Suppressor macrophage treated with lipopolysaccharide for 4 hours (primary cell): ENCODE data around the gene SEMA5A.

Experiments
- DNase-seq: peaks from one replicate; pipeline ENCODE4 v3.0.0-alpha.2; 2020

Gene SEMA5A

DNA sequence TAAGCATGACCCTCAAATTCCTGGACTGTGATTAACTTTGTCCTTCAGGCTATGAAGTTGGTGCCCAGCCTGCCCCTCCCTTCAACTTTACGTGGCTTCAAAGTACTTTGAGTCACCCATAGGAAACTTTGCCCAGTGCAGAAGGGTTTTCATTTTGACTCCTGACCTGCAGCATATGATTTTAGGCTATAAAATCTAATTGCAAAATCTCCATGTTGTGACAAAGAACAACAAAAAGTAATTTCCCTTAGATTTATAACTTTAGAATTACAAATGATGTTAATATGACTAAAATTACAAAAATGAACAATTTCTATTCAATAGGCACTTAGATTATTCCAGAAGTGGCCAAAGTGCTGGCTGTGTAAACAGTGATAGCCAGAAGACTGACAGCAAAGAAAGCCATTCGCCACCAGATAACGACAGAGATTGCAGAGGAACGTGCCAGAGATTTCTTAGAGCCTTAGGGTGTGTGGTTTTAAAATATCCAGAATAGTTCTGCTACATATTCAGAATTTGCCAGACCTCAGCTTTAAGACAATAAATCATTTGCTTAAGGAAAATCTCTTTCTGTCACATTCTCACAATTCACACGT lies 197.4 kb downstream of the SEMA5A start:
- DNase-seq: no peak

DNA sequence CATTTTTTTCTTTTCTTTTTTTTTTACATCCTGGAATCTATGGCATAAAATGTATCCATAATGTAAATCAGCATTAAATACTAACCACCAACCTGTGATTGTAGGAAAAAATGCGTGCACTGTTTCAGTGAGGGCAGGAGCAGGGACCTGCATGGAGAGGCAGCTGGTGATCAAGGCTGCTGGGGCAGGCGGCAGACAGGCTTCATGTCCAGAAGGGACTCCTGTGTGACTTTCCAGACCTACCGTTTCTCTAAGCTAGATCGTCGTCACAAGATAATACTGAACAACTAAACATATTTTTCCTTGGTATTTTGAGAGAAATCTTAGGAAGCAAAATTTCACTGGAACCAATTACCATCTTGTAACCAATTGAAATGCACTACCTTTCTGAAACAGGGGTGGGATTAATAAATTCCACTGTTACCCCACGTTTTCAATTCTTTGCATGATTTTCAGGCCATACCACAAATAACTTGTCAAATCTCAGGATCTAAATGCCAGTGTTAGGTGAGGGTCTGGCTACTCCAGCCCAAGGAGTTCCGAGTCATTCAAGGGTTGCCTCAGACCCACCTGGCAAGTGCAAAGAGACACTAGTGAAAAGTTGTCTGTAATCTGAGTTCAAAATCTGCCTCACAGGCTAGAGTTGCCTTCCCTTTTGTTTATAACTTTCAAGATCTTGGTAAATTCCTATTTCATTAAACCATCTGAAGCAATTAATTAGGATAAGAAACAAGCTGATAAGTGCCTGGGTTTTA lies 198.2 kb downstream of the SEMA5A start:
- DNase-seq: no peak

DNA sequence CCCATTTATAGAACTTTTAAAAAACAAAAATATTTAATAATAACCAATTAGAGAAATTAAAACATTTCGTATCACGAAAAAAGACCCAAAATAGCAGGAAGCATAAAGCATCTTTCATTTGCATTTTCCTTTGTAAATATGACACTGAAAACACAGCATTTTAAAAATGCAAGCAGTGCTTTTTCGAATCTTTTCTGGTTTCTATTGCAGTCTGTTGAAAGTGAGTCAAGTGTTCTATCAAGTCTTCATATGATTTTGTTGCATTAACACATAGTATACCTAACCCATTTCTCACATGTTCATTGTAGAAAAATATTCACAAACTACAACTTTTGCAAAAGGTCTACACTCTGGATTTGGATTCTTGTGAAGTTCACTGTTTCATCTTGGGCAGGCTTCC lies 198.8 kb downstream of the SEMA5A start:
- no peak for DNase-seq

DNA sequence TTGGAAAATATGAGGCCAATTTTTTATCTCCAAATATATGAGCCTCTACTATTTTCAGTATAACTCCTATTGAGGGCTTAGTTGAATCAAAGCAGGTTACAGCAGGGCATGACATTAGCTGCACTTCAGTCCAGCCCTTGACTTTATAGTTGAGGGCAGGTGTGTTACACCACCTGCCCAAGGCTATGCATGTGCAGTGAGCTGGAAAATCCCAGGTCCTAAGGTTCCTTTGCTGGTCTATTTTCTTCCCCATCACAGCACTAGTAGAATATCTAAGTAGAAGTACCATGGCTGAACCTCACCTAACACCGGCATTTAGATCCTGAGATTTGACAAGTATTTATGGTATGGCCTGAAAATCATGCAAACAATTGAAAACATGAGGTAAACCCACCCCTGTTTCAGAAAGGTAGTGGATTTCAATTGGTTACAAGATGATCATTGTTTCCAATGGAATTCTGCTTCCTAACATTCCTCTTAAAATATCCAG lies 201.1 kb downstream of the SEMA5A start:
- no peak for DNase-seq

DNA sequence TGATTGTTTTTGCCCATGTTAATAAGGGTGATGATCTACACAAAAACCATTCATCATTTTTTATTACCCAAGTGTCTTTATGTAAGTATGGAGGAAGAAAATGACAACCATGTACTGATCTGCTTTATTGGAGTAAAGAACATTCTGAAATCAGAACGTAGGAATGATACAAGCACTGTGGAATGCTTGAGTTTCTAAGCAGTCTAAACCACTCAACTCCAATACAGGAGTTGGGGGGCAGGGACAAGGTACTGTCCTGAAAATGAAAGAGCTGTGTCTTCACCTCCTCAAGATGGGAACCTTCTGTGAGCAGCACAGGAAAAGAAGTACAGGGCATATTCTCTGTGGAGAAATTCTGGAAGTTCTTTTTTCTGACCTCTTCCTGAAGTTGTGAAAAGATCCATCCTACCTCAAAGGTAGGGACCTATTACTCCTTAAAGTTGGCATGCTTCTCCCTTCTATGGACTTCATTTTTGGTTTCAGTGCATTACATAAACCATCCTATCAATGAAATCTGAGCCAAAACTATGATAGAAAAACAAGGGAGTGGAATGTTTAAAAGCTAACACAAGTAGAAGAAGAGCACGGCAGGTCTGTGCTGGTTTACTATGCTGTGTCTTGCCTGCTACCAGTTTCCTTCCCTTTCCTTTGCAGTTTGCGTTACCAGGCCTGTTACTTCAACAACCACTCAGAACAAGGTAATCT lies 202.6 kb downstream of the SEMA5A start:
- DNase-seq: no peak

DNA sequence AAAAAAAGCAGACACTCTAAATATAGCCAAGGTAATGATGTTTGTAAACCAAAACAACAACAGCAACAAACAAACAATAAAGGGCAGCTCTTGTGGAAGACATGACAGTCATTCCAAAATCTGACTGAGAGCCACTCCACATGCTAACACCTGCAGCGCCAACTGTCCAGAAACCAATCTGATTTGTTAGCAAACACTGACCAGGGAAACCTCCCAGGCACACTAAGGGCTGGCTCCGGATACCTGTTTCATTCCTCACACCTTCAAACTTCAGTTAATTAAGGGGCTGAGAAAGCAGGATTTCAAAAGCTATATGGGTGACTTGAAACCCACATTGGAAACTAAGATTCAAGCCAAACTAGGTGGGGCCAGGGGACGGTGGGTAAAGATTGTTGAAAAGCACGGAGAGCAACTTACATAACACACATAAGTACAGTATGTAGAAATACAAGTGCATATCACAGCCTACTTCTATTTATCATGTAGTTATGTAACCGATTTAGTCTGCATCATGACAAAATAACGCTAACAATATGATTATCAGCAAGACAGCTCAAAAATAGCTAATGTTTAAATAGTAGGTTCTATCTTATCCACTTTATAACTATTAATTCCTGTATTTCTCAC lies 203.6 kb downstream of the SEMA5A start:
- DNase-seq: no peak

DNA sequence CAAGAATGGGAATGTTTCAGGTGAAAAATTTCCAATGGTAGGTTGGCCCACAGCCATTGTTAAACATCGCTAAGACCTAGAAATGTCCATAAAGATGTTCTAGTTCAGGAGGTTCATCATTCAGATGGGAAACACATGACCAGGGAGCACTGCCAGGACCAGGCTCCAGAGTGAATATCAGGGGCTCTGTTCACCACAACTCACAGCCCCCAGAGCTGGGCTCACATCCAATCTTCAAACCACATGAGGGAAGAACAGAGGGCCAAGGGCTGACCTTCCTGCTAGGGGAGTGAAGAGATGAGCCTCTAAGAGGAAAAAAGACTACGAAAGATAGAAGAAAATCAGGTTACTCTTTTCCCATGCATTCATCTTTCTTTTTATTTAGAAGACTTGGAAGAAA lies 205.8 kb downstream of the SEMA5A start:
- no peak for DNase-seq

DNA sequence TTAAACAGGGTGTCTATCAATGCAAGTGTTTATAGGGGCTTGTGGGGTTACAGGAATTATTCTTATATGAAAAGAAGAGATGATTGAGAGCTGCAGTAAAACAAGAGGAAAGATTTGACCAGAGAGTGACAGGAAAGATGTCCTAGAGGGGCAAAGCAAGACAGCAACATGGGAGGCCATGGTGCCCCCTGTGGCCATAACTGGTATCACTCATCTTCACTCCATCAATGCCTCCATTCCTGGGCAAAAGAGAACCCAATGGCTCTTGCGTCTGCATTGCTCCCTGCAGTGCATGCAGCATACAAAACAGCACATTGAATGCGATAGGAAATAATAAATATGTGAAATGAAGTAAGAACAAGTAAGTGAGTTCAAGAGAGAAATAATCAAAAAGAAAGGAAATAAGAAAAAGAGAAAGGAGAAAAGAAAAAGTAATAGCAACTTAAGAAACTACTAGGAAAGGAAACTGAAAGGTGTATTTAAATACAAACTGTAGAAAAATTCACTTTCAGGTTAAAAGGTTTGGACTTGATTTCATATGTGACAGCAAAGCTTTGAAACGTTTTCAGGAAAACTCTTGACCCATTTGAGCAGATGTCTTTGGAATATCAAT lies 206.6 kb downstream of the SEMA5A start:
- DNase-seq: no peak

DNA sequence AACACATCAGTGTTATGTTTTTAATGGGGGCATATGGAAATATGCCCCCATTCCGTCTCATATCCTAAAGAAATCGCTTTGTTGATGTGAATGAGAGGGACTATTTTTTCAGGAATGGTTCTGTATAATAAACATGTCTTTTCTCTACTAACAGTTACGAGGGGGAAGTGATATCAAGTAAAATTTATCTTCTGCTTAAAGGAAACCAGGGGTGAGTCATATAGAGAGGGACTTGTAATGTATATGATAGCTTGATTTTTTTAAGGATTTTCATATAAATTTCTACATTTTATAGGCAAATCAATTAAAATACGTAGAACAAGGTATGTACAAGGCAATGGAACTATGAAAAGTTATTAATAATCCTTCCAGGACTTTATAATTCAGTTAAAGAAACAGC lies 207.1 kb downstream of the SEMA5A start:
- no peak for DNase-seq

DNA sequence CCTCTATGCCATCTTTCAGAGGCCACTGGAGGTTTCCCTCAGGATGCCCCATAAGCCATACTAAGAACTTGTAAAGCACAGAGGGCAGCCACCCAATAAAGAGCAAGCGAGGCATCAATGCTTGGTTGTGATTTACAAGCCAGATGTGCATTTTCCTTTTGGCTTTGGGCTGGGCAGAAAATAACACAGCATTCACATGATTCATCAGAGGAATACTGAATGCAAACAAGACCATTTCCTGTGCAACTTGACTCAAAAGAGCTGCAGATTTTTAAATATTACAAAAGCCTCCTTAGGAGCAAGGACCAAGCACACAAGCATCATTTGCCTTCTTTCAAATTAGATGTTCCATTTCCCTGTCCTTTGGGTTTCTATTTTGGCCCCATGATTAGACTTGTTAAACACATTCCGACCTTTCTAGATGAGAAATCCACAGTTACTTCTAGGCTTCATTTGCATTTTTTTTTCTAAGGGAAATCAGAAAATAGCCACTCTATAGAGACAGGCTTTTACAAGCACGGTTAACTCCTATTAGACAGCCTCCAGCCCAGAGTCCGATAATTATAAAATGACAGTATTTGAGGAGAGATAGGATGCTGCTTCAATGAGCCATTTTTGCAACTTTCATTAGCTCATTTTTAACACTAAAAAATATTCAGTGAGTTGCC lies 207.8 kb downstream of the SEMA5A start:
- DNase-seq: no peak

DNA sequence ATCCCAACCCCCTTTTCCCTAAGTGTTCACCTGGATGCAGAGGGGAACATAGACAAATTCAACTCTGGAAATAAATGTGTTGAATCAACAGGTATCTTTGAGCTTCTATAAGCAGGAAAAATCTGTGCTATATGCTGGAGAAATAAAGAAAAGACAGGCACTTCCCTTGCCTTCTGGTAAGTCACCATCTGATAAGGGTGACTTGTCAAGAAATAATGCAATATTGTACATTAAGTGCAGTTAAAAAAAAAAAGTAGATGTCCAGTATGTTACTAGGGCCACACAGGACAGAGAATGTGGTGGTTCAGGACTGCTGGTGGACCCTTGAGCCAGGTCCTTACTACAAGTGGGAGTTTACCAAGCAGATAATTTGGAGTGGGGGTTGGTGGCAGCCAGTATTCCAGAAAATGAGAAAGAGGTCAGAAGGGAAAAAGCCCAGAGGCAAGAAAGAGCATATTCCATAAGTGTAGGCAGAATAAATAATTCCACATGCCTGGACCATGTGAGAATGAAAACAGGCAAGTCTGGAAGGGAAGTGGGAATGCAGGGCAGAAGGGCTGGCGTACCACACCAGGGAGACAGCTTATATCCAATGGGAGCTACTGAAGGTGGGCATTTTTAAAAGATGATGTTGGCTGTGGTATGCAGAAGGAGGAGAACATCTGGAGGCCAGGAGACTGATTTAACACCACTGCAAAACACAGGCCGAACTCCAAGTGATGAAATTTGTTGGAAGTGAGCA lies 209.9 kb downstream of the SEMA5A start:
- no peak for DNase-seq

DNA sequence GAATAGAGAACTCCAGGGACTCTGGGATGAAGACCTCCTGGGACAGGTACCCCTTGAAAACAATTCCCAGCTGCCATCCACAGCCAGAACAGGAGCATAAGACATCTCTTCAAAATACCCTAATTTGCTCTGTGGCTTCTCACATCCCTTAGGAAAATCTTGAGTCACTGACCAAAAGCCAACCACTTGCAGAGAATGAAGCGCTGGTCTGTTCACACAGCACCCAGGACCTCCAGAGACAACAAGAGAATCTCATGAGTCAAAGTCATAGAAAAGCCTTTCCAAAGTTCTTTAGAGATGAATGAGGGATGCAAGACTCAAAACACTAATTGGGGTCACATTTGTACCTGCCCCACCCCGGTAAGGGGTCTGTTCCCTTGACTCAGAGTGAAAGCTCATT lies 210.6 kb downstream of the SEMA5A start:
- DNase-seq: no peak

DNA sequence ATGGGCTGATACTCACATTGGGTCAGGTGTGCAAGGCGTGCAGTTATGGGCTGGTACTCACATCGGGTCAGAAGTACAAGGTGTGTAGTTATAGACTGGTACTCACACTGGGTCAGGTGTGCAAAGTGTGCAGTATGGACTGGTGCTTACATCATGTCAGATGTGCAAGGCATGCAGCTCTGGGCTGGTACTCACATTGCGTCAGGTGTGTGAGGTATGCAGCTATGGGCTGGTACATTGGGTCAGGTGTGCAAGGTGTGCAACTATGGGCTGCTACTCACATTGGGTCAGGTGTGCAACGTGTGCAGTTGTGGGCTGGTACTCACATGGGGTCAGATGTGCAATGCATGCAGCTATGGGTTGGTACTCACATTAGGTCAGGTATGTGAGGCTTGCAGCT lies 213.8 kb downstream of the SEMA5A start:
- DNase-seq: no peak

DNA sequence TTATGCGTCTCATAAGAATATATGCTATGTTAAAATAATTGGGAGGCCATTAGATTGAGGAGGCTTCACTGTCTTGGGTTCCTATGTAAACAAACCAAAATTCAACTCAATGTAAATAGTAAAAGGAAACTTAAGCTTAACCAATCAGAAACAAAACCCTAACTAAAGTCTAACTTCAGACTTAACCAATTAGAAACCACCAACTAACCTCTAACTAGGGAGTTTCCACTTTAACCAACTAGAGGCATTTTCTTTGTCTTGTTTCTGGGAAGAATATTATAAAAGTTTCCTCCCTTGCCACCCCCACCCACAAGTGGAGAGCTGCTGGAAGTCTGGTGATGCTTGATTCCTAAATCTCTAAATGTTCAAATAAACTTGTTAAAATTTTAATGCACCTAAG lies 214.5 kb downstream of the SEMA5A start:
- DNase-seq: no peak

DNA sequence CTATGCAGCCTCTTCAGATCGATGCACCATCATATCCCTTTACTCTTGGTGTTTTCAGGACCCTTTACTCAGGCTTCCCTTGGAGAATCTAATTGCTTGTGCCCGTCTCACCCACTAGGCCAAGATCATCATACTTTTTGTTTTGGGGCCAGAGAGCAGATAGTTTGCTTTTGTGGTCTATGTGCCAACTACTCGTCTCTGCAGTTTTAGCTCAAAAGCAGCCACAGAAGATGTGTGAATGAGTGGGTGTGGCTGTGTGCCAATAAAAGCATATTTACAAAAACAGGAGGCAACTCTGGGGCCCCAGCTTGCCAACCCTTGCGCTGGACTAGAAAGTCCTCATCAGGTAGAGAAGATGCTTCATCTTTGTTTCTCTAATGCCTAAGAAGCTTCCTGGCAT lies 216.8 kb downstream of the SEMA5A start:
- no peak for DNase-seq

DNA sequence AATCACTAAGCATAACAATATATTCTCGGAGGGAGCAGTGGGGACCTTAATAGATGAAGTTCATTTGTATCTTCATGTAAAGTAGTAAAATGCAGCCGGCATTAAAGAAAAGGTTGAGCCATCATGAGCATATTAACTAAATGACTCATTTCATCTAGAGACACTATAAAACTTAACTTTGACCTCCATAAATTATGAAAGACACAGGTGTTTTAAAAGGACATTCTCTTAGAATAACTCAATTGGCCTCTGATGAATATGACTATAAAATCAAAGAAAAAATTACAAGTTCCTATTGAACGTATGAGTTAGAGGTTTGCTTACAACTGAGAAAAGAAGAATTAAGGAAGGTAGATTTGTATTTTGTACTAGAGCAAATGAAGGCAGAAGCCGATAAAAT lies 220.3 kb downstream of the SEMA5A start:
- no peak for DNase-seq

DNA sequence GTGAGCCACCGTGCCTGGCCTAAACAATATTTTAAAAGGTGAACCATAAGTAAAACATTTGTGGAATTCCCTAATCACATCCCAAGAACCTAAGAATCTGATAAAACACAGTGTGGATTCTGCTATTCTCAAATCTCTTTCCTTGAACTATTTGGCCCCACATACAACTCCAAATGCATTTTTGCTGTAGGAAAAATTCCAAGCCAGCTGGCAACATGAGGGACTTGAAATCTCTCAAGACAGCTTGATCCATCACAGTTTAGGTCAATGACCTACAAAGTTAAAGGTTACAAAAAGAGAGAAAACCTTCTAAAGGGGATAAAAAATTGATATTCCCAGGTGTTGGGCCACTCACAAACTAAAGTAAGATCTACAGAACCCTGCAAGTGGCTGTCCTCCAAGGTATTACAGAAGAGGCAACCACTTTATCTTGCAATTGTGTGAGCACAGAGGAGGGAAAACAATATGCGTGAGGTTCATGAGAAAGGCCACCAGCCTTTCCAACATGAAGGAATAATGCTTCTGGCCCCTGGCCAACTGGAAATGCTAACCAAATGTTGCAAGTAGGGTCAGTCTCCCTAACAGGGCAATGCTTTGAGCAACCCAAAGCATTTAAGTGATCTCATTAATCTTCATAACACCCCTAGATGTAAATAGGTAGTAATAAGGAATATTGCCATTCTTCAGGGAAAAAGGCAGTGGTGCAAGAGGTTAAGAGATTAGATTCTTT lies 221.4 kb downstream of the SEMA5A start:
- DNase-seq: no peak

DNA sequence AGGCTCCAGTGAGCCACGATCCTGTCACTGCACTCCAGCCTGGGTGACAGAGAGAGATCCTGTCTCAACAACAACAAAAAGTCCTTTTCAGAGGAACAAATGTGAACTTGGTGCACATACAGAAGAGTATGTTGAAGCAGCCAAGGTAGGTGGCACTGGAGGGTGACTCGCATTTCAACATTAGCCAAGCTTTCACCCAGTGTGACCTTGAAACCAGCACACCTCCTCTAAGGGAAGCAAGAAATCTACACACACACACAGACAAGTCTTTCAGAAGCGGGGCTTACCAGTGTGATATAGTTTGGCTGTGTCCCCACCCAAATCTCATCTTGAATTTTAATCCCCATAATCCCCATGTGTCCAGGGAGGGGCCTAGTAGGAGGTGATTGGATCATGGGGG lies 225.2 kb downstream of the SEMA5A start:
- DNase-seq: no peak

DNA sequence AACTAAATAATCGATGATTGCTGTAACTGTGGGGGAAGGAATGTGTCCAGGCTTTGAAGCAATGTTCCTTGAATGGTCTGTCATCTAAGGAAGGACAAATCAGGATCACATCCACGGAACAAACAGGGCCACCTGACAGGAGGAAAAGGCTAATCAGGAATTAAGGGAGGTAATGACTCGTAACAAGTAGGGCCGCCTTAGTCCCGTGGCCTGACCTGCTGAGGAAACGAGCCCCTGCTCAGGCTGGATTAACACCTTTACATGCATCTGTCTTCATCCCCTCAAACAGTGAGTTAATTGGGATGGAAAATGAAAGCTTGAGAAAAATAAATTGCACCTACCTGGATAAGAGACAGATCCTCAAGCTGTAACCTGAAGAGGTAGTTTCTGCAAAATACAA lies 227.8 kb downstream of the SEMA5A start:
- no peak for DNase-seq

DNA sequence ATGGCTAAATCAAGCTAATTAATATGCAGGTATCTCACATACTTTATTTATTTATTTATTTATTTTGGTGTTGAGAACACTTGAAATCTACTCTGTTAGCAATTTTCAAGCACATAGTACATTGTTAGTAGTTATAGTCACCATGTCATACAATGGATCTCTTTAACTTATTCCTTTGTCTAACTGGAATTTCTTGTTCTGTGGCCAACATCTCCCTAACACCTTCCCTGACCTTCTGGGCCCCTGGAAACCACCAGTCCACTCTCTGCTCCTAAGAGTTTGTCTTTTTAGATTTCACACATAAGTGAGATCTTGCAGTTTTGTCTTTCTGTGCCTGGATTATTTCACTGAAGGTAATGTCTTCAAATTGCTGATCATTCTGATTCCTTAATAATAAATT lies 229.1 kb downstream of the SEMA5A start:
- no peak for DNase-seq

DNA sequence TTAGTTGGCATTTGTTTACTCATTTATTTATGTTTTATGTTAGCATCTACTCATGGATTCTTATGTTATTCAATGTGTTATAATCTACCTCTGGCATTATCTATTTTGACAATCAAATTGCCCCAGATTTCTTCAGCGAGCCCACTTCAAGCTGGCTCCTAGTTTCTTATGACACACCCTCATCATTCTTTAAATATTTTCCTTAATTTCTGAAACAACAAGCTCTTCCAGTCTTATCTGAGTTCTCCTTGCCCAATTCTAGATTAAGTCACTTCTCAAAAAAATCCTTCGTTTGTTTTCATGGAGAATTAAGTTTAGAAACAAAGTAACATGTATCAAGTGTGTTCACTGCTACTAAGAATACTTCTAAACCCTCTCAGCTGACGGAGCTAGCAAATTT lies 229.8 kb downstream of the SEMA5A start:
- DNase-seq: no peak
